ENCODE data around the gene TRAF5.
"Not testable (repeated sequence)": the region's sequence is repeated elsewhere in the genome, so short reads cannot be mapped to it uniquely, and the experiment has no call there.

Gene TRAF5

DNA sequence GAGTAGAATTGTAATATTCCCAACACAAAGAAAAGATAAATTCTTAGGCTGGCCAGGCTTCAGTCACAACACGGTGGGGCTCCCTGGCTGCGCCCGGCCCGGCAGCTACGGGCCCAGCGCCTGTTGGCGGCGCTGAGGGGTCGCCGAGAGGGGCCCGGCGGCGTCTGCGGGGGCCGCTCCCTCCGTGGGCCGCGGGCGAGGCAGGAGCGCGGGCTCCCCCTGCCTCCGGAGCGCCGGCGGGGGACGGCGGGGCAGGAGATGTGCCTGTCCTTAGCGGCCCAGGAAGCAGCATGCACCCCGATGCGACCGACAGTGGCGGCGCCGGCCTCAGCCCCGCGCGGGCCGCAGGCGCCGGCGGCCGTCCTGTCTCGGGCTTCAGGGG is 89.6 kb downstream of the TRAF5 start:
- Histone ChIP-seq H3K9ac (ENCODE audit: low read length) (peak overlapping the region; percentile 41; the same call in 1 of the 2 replicates), H3F3A (ENCODE audit: insufficient read depth, low read length) (peaks cover 16% of the 10 kb centered on the region), H3K4me3 (ENCODE audit: low read length) (peak overlapping the region; percentile 39), H3K4me1 (ENCODE audit: low read length) (peaks cover 23% of the 10 kb centered on the region), H3K27ac (ENCODE audit: low read length) (peak overlapping the region; percentile 69; the same call in 1 of the 2 replicates), H2AFZ (ENCODE audit: low read length) (peak overlapping the region; percentile 21), H3K4me2 (ENCODE audit: low read depth, low read length) (peak overlapping the region; percentile 56)
- H4K20me1 ChIP-seq (ENCODE audit: insufficient read depth, low read length); H3K9me3 ChIP-seq (replicated peaks; ENCODE audit: insufficient read depth, low read length); H3K79me2 ChIP-seq (ENCODE audit: low read length); H3K9me2 ChIP-seq (replicated peaks; ENCODE audit: insufficient read depth, low read length); H3K36me3 ChIP-seq (replicated peaks; ENCODE audit: insufficient read depth, low read length); H3K27me3 ChIP-seq (replicated peaks; ENCODE audit: insufficient read depth, low read length): not testable (repeated sequence)
- peak; percentile 64 for DNase-seq
- TF ChIP-seq, protein P1, sequence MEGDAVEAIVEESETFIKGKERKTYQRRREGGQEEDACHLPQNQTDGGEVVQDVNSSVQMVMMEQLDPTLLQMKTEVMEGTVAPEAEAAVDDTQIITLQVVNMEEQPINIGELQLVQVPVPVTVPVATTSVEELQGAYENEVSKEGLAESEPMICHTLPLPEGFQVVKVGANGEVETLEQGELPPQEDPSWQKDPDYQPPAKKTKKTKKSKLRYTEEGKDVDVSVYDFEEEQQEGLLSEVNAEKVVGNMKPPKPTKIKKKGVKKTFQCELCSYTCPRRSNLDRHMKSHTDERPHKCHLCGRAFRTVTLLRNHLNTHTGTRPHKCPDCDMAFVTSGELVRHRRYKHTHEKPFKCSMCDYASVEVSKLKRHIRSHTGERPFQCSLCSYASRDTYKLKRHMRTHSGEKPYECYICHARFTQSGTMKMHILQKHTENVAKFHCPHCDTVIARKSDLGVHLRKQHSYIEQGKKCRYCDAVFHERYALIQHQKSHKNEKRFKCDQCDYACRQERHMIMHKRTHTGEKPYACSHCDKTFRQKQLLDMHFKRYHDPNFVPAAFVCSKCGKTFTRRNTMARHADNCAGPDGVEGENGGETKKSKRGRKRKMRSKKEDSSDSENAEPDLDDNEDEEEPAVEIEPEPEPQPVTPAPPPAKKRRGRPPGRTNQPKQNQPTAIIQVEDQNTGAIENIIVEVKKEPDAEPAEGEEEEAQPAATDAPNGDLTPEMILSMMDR (IDR thresholded peaks at IDR 0.05; ENCODE audit: low read length): peak; percentile 34

DNA sequence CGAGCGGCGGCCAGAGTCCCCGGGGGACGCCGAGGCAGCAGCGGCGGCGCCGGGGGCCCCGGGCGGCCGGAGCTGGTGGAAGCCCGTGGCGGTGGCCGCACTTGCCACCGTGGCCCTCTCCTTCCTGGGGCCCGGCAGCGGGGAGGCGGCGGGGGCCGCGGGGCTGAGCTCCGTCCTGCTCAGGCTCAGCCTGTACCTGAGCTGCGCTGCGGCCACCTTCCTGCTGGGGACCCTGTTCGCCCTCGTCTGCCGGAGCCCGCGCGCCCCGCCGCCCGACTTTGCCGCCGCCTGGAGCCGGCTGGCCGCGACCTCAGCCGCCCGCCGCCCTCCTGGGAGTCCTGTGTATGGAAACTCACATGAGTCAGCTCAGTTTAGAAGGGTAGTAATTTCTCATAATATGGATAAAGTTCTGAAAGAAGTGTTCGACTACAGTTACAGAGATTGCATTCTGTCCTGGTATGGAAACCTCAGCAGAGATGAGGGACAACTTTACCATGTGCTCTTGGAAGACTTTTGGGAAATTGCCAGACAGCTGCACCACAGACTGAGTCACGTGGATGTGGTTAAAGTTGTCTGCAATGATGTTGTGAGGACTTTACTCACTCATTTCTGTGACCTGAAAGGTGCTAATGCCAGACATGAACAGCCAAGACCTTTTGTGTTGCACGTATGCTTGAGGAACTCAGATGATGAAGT is 90.1 kb downstream of the TRAF5 start:
- peaks cover 16% of the 10 kb centered on the region for H3F3A ChIP-seq (ENCODE audit: insufficient read depth, low read length)
- not testable (repeated sequence) for H3K36me3 ChIP-seq (replicated peaks; ENCODE audit: insufficient read depth, low read length); H3K9me3 ChIP-seq (replicated peaks; ENCODE audit: insufficient read depth, low read length); H3K9me2 ChIP-seq (replicated peaks; ENCODE audit: insufficient read depth, low read length); H3K79me2 ChIP-seq (ENCODE audit: low read length); H3K27me3 ChIP-seq (replicated peaks; ENCODE audit: insufficient read depth, low read length); H4K20me1 ChIP-seq (ENCODE audit: insufficient read depth, low read length)
- TF ChIP-seq, protein P1 (IDR thresholded peaks at IDR 0.05; ENCODE audit: low read length): peak; percentile 14
- H3K4me3 ChIP-seq (ENCODE audit: low read length): peak overlapping the region; percentile 43
- peak overlapping the region; percentile 58; the same call in 1 of the 2 replicates for H2AFZ ChIP-seq (ENCODE audit: low read length)
- H3K4me2 ChIP-seq (ENCODE audit: low read depth, low read length): peak overlapping the region; percentile 50
- H3K9ac ChIP-seq (ENCODE audit: low read length): peak overlapping the region; percentile 53
- H3K27ac ChIP-seq (ENCODE audit: low read length): peak overlapping the region; percentile 69; the same call in 1 of the 2 replicates
- peaks cover 23% of the 10 kb centered on the region for H3K4me1 ChIP-seq (ENCODE audit: low read length)
- DNase-seq: peak; percentile 73

DNA sequence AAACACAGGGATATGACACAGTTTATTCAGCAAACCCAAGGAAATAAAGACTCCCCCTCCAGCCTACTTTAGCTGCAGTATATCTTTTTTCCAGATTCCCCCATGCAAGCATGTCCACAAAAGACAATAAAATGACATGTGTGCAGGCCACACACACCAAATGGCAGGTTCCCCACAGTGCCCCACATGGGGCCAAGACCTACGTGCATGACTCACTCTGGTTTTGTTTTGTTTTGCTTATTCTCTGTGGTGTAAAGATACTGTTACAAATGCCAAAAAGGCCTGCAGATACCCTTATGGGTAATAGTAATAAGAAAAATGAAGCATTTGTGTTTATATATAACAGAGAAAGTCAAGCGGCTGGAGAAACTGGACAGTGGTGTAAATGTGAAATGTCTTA is 93.8 kb downstream of the TRAF5 start:
- H3K36me3 ChIP-seq (replicated peaks; ENCODE audit: insufficient read depth, low read length): no peaks in the 10 kb centered on the region
- H3K4me2 ChIP-seq (ENCODE audit: low read depth, low read length): peak overlapping the region; percentile 6; the same call in 1 of the 2 replicates
- H3K27me3 ChIP-seq (replicated peaks; ENCODE audit: insufficient read depth, low read length): no peaks in the 10 kb centered on the region
- H3K4me1 ChIP-seq (ENCODE audit: low read length): peaks cover 21% of the 10 kb centered on the region
- H3K9me3 ChIP-seq (replicated peaks; ENCODE audit: insufficient read depth, low read length): no peaks in the 10 kb centered on the region
- no peaks in the 10 kb centered on the region for H4K20me1 ChIP-seq (ENCODE audit: insufficient read depth, low read length)
- no peak for DNase-seq
- no peak overlapping the region for H3K4me3 ChIP-seq (ENCODE audit: low read length)
- H3K79me2 ChIP-seq (ENCODE audit: low read length): no peaks in the 10 kb centered on the region
- H2AFZ ChIP-seq (ENCODE audit: low read length): no peak overlapping the region
- peaks cover 16% of the 10 kb centered on the region for H3F3A ChIP-seq (ENCODE audit: insufficient read depth, low read length)
- no peak overlapping the region for H3K9ac ChIP-seq (ENCODE audit: low read length)
- H3K9me2 ChIP-seq (replicated peaks; ENCODE audit: insufficient read depth, low read length): no peaks in the 10 kb centered on the region
- H3K27ac ChIP-seq (ENCODE audit: low read length): no peak overlapping the region; the same call in 1 of the 2 replicates
- TF ChIP-seq, protein P1 (IDR thresholded peaks at IDR 0.05; ENCODE audit: low read length): no peak
